ENCODE data around the gene PDE6B.

The PDE6B gene

GRCh38 chr4:674172-675035, 49.0 kb downstream of the PDE6B start, which contains the start of the genes ATP5ME and MYL5:
Gene ATP5ME (minus strand): TSS chr4:674276. CDS start chr4:674247, 29 bp downstream.
Gene MYL5 (plus strand): TSS chr4:674542. CDS start chr4:678027, 3,485 bp downstream.
- TF ChIP-seq SIN3A (IDR thresholded peaks at IDR 0.05; ENCODE audit: borderline replicate concordance, insufficient read depth, low read length) (no peak), POLR2AphosphoS5 (IDR thresholded peaks at IDR 0.05; ENCODE audit: low read depth, low read length) (peak; percentile 84; the same call in 1 of the 2 replicates), TAF1 (IDR thresholded peaks at IDR 0.05; ENCODE audit: borderline replicate concordance, insufficient read depth, low read length) (peak; percentile 91; the same call in 1 of the 2 replicates), FOXP2 (optimal IDR thresholded peaks at IDR 0.05; ENCODE audit: borderline replicate concordance, extremely low read depth, extremely low read length, insufficient read depth) (no peak), REST (IDR thresholded peaks at IDR 0.05; ENCODE audit: insufficient read depth in 1 of 2, low read depth in 2 of 2, low read length in 2 of 2) (no peak)

GRCh38 chr4:675036-675882, 49.9 kb downstream of the PDE6B start:
- TF ChIP-seq TAF1 (IDR thresholded peaks at IDR 0.05; ENCODE audit: borderline replicate concordance, insufficient read depth, low read length) (no peak), POLR2AphosphoS5 (IDR thresholded peaks at IDR 0.05; ENCODE audit: low read depth, low read length) (no peak), FOXP2 (optimal IDR thresholded peaks at IDR 0.05; ENCODE audit: borderline replicate concordance, extremely low read depth, extremely low read length, insufficient read depth) (no peak), REST (IDR thresholded peaks at IDR 0.05; ENCODE audit: insufficient read depth in 1 of 2, low read depth in 2 of 2, low read length in 2 of 2) (no peak), SIN3A (IDR thresholded peaks at IDR 0.05; ENCODE audit: borderline replicate concordance, insufficient read depth, low read length) (no peak)

- TF ChIP-seq REST (IDR thresholded peaks at IDR 0.05; ENCODE audit: insufficient read depth in 1 of 2, low read depth in 2 of 2, low read length in 2 of 2) (no peak), TAF1 (IDR thresholded peaks at IDR 0.05; ENCODE audit: borderline replicate concordance, insufficient read depth, low read length) (no peak), POLR2AphosphoS5 (IDR thresholded peaks at IDR 0.05; ENCODE audit: low read depth, low read length) (peak; percentile 42; the same call in 1 of the 2 replicates), FOXP2 (optimal IDR thresholded peaks at IDR 0.05; ENCODE audit: borderline replicate concordance, extremely low read depth, extremely low read length, insufficient read depth) (no peak), SIN3A (IDR thresholded peaks at IDR 0.05; ENCODE audit: borderline replicate concordance, insufficient read depth, low read length) (no peak)
Measured at GRCh38 chr4:675980-676870, 50.9 kb downstream of the PDE6B start.

GRCh38 chr4:676871-677235, 51.5 kb downstream of the PDE6B start:
- no peak for TF ChIP-seq TAF1 (IDR thresholded peaks at IDR 0.05; ENCODE audit: borderline replicate concordance, insufficient read depth, low read length)
